NCI-H1417 treated with DMSO at 0.1 percent for 48 hours (cell line): ENCODE measurements around the gene RAB3IP.
"Not testable (repeated sequence)": the region's sequence is repeated elsewhere in the genome, so short reads cannot be mapped to it uniquely, and the experiment has no call there.

Experiments used
- DNase-seq: peaks from one replicate; lab custom pipeline; 2025; lab: John Stamatoyannopoulos, UW

RAB3IP gene

GRCh38 chr12:69756088-69756755, 17.6 kb downstream of the RAB3IP start:
- DNase-seq = no peak

- DNase-seq = no peak
Measured at GRCh38 chr12:69758105-69758504, 19.4 kb downstream of the RAB3IP start.

DNA sequence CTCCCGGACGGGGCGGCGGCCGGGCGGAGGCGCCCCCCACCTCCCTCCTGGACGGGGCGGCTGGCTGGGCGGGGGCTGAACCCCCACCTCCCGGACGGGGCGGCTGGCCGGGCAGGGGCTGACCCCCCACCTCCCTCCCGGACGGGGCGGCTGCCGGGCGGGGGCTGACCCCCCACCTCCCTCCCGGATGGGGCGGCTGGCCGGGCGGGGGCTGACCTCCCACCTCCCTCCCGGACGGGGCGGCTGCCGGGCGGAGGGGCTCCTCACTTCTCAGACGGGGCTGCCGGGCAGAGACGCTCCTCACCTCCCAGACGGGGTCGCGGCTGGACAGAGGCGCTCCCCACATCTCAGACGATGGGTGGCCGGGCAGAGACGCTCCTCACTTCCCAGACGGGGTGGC, 20.9 kb downstream of the RAB3IP start:
- DNase-seq = not testable (repeated sequence)

GRCh38 chr12:69765515-69765914, 26.9 kb downstream of the RAB3IP start:
- DNase-seq = no peak

DNA sequence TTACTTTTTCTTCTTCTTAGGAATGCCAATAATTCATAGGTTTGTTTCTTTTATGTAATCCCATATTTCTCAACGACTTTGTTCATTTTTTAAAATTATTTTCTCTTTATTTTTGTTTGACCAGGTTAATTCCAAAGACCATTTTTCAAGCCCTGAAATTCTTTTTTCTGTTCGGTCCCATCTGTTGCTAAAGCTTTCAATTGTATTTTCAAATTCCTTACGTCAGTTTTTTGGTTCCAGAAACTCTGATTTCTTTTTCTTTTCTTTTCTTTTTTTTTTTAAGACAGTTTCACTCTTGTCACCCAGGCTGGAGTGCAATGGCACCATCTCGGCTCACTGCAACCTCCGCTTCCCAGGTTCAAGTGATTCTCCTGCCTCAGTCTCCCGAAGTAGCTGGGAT, 27.6 kb downstream of the RAB3IP start:
- DNase-seq = no peak

DNA sequence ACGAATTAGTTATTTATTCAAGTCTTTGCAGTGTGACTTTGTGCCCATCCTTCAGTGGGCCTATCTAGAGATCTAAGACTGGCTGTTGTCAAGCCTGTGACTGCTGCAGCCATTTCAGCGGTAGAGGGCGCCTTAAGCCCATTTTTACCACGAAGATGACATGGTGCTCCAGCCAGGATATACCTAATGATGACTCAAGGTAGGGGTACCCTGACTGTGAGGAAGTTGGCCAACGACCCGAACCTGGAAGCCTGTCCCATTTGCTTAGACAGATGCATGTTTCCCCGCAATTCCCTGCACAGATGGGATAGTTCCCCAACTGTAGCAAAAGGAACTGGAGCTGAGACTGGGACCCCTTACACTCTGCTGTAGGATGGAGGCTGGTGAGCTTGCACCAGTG, 41.3 kb downstream of the RAB3IP start:
- DNase-seq = no peak

DNA sequence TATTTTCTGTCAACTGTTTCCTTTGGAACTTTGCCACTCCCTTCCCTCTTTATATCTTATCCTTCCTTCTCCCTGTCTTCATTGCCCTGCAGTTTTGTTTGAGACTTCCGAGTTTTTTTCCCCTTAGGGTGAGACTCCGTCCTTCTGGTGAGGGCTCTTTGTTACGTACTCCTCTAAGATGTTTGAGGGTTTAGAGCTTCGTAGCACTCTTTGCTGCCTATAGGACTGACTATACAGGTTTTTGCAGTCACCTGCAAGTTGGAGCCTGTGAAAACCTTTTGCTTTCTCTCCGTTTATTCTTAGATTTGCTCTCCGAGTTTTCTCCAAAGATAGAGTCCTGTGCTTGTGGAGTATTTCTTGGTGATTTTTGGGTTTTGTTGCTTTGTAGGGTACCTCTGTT, 44.7 kb downstream of the RAB3IP start:
- no peak for DNase-seq

- no peak for DNase-seq
Measured at GRCh38 chr12:69789351-69789750, 50.7 kb downstream of the RAB3IP start.

GRCh38 chr12:69792533-69792932, 53.9 kb downstream of the RAB3IP start:
- no peak for DNase-seq

DNA sequence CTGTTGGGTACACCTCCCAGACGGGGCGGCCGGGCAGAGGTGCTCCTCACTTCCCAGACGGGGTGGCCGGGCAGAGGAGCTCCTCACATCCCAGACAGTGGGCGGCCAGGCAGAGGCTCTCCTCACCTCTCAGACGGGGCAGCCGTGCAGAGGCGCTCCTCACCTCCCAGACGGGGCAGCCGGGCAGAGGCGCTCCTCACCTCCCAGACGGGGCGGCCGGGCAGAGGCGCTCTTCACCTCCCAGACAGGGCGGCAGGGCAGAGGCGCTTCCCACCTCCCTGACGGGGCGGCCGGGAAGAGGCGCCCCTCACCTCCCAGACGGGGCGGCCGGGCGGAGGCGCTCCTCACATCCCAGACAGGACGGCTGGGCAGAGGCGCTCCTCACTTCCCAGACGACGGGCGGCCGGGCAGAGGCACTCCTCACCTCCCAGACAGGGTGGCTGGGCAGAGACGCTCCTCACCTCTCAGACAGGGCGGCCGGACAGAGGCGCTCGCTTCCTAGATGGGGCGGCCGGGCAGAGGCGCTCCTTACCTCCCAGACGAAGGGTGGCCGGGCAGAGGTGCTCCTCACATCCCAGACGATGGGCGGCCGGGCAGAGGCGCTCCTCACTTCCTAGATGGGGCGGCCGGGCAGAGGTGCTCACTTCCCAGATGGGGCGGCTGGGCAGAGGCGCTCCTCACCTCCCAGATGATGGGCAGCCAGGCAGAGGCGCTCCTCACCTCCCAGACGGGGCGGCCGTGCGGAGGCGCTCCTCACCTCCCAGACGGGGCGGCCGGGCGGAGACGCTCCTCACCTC, 68.6 kb downstream of the RAB3IP start:
- DNase-seq = not testable (repeated sequence)

DNA sequence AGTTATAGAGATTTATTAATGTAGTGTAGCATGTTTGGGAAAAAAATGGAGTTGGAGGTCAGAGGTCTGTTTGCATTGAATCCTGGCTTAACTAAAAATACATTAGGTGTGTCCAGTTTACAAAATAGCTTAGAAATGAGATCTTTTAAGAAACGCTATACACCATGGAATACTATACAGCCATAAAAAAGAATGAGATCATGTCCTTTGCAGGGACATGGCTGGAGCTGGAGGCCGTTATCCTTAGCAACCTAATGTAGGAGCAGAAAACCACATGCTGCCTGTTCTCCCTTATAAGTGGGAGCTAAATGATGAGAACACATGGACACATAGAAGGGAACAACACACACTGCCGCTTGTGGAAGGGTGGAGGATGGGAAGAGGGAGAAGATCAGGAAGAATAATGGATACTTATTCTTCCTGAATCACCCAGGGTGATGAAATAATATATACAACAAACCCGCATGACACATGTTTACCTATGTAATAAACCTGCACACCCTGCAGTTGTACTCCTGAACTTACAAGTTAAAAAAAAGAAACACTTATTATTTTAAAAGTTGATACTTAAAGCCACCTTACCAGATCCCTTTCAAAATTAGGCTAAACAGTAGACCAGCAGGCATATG, 72.3 kb downstream of the RAB3IP start:
- no peak for DNase-seq

- DNase-seq = no peak
Measured at GRCh38 chr12:69816082-69816481, 77.4 kb downstream of the RAB3IP start.

DNA sequence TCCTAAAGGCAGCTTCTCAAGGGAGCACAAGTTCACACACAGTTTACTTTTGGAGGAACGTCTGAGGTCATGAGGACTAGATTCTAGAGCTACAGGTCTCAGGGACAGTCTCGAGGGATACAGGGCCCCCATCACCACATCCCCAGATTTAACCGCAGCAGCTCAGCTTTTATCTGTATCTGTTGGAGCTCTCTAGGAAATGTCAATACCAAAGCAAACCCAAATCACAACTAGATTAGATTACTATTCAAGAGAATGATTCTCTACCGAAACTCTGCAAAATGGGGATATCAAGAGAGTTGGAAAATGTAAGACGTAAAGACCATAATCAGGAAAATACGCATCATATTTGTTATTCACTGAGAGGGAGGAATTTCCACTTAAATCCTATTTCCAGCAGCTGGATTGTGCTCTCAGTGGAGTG, 82.4 kb downstream of the RAB3IP start:
- no peak for DNase-seq

GRCh38 chr12:69821456-69822159, 82.9 kb downstream of the RAB3IP start:
- no peak for DNase-seq

GRCh38 chr12:69822201-69822860, 83.7 kb downstream of the RAB3IP start:
- DNase-seq = no peak

DNA sequence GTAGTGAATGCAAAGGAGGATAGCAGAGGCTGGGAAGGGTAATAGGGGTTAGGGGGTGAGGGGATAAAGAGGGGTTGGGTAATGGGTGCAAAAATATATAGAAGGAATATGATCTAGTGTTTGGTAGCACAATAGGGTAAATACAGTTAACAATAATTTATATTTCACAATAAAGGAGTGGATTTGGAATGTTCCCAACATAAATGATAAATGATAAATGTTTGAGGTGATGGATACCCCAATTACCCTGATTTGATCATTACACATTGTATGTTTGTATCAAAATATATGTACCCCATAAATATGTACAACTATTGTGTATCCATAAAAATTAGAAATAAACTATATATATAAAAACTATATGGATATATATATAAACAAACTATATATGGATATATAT, 85.4 kb downstream of the RAB3IP start:
- DNase-seq = no peak

DNA sequence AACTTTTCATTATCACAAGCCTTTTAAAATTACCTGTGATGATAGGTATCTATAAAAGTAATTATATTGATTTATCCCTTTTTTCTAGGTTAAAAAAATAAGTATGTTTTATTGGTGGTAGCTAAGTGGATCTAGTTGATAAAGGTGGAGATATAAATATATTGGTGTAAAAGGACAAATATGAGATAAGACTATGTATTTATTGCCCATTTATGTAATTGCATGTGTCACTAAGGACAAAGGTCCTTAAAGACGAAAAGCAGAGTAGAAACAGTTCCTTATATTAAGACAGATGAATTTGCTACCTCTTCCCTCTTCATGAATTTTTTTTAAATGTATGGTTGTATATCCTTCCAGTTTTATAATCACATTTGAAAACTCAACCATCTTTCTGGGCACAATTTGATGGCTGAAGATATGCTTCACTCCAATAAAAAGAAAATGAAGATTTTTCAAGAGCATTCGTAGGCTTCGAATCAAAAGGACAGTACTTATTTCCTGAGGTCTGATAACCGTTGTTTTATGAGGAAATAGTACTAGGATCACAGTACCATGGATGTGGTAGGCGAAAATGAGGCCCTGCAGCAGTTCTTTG, 86.4 kb downstream of the RAB3IP start, which contains the start of gene MYRFL:
MYRFL (plus strand) TSS at position 262 of the 595 bp plus-strand sequence; CDS start at position 553, 291 bp downstream.
- no peak for DNase-seq

DNA sequence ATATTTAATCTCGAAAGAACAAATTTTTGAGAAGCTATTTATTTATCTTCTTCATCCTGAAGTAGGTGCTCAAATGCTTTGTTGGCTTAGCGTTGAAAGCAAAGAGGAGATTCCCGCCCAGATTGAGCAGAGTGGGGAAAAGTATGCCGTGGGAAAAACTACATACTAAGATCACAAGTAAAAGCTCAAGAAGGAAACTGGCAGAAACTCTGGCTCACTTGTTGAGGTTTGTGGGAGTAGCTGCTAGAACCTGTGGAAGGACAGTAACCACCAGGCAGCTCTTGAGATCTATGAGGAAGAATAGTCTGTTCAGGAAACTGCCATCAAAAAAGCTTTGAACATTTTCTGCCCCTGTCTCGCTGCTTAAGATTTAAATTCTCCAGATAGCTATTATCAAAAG, 90.2 kb downstream of the RAB3IP start:
- no peak for DNase-seq

- DNase-seq = no peak
Measured at GRCh38 chr12:69833696-69834095, 95.0 kb downstream of the RAB3IP start.

DNA sequence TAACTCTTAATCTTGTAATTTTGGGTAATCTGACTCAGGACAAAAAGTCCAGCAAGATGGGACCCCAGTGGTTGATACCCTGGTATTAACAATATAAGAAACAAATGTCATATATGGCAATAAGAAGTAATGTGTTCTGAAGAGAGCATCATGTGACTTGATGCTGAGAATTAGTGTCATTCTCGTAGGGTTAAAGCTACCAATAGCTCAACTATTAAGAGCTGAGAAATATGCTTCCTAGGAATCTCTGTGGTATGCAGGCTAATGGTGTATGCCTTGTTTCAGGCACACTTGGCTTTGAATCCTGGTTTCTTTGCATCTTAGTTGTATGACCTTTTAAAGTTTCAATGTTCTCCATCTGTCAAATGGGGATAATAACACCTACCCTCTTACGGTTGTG, 95.5 kb downstream of the RAB3IP start:
- no peak for DNase-seq

- no peak for DNase-seq
Measured at GRCh38 chr12:69834576-69834975, 95.9 kb downstream of the RAB3IP start.
